ENCODE results near the gene KCTD7.
"Not testable (repeated sequence)": the region's sequence is repeated elsewhere in the genome, so short reads cannot be mapped to it uniquely, and the experiment has no call there.

The KCTD7 gene

DNA sequence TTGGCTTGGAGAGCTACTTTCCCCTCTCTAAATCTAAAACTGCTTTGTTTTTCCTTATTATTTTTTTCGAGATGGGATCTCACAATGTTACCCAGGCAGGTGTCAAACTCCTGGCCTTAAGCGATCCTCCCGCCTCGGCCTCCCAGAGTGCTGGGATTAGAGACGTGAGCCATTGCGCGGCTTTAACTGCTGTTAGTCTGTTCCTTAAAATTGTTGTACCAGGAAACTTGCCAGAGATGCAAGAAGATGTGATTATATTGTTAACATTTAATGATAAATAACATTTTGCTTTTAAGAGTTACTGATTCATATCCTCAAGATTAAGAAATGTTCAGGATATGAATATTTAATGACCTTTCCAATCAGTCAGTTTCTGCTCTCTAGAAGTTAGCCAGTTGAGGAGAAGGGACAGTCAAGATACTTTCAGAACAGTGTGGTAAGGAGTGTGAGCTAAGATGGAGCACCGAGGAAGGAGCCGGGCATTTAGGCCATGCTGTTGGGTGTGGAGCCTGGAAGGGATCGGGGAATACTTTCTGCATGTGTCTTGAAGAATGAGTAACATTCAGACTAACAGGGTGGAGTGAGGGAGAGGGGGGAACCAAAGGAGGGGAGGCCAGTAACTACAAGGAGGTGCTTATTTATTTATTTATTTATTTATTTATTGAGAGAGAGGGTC, 54.6 kb downstream of the KCTD7 start:
- DNase-seq: not testable (repeated sequence)

DNA sequence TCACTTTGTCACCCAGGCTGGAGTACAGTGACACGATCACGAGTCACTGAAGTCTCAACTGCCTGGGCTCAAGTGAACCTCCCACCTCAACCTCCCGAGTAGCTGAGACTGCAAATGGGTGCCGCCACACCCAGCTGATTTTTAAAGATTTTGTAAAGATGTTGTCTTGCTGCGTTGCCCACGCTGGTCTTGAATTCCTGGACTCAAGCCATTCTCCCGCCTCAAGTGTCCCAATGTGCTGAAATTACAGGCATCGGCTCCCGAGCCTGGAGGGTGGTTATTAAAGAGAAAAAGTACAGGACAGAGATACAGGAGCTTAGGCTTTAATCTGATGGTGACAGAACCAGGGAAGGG, 55.1 kb downstream of the KCTD7 start:
- DNase-seq: no peak

DNA sequence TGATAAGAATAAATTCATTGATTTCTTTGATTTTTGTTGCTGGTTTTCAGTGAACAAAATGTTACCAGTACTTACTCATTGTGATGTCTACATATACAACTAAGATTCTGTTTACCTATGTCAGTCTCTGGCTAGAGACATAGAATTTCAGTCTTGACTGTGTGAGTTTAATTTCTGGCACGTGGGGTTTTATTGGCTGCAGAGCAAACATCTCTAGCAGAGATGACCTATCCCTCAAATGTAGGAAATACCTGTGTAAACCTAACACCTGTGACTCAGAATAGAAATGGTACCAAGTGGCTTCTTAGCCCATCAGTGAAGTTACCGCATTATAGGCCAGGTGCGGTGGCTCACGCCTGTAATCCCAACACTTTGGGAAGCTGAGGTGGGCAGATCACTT, 57.0 kb downstream of the KCTD7 start:
- DNase-seq: not testable (repeated sequence)

DNA sequence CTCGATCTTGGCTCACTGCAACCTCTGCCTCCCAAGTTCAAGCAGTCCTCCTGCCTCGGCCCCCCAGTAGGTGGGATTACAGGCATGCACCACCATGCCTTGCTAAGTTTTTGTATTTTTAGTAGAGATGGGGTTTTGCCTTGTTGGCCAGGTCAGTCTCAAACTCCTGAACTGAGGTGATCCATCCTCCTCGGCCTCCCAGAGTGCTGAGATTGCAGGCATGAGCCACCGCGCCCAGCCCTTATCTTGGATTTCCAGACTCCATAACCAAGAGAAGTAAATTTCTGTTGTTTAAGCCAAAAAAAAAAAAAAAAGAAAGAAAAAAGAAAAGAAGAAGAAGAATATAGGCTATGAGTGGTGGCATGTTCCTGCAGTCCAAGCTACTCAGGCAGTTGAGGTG, 58.5 kb downstream of the KCTD7 start:
- no peak for DNase-seq

DNA sequence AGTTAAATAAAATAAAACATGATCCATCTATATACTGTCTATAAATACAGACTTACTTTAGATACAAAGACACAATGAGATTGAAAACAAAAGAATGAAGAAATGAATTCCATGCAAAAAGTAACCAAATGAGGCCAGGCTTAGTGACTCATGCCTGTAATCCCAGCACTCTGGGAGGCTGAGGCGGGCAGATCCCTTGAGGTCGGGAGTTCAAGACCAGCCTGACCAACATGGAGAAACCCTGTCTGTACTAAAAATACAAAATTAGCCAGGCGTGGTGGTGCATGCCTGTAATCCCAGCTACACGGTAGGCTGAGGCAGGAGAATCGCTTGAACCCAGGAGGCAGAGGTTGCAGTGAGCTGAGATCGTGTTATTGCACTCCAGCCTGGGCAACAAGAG, 59.0 kb downstream of the KCTD7 start:
- not testable (repeated sequence) for DNase-seq

DNA sequence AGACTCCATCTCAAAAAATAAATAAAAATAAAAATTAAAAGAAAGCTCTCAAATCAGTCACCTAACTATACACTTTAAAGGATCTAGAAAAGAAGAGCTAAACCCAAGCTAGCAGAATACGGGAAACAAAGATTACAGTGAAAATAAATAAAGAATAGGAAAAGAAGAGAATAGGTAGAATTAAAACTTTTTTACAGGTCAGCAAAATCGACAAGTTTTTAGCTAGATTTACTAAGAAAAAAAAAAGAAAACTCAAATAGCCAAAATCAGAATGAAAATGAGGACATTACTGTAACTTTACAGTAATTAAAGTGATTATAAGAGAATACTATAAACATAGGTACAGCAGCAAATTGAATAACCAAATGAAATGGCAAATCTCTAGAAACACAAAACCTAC, 60.4 kb downstream of the KCTD7 start:
- no peak for DNase-seq

DNA sequence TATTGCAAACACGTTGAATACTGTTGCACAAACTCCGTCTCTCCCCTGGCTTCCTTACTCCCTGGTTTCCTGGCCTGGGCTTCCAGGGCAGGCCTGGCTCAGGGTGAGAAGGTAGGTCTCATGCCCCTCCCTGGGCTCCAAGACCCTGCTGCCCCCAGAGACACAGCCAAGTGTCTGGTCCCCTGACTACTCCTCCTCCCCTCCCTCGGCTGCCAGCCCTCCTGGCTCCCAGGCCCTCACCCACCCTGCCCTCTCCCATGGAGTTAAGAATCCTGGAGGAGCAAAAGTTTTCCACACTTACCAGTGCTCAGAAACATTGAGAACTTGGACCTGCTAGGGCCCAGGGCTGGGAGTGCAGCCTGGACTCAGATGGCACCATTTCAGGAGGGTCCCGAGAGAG, 64.7 kb downstream of the KCTD7 start:
- no peak for DNase-seq
